Ovary (tissue), 3 donors: ENCODE measurements around the gene YRDC.

Experiments
- CTCF ChIP-seq, 3 donors: fragments of 450-650 bp in 2 of 3; fragments of 200-600 bp in 1 of 3; IDR thresholded peaks; one replicate each; pipeline versions ENCODE4 v1.5.1 to v1.8.0; 2016 to 2022; ENCODE audit warnings: antibody characterized with exemption in 3 of 3, mild to moderate bottlenecking in 1 of 3
- EP300 ChIP-seq: sonication (generic); formaldehyde crosslinking; IDR thresholded peaks from one replicate; pipeline ENCODE4 v1.6.1; 2017; ENCODE audit warnings: antibody characterized with exemption
- POLR2A ChIP-seq: fragments of 450-650 bp; IDR thresholded peaks from one replicate; pipeline ENCODE4 v1.6.1; 2017; ENCODE audit warnings: antibody characterized with exemption, mild to moderate bottlenecking, moderate library complexity
- donor health status: DM: no; HTN: no; CAD: no.

GRCh38 chr1:37782491-37782890, 25.5 kb downstream of the YRDC start:
- TF ChIP-seq CTCF (IDR thresholded peaks at IDR 0.05) = no peak
- TF ChIP-seq POLR2A = no peak
- TF ChIP-seq EP300 = no peak
